Omental fat pad (tissue), 4 donors: ENCODE data around the gene THBS3. TPM values are rescaled to one million over a fixed set of nuclear protein-coding genes. Genes with fewer than 3 reads are reported as not detected.

Experiments used
- small RNA-seq: library from RNA; depleted of rRNA; stranded (forward); fragments of <200 nt; gene quantifications from one replicate; pipeline ENCODE3, GENCODE V24; 2016
- total RNA-seq, 4 donors: library from RNA; depleted of rRNA; stranded (reverse); fragments of >200 nt; gene quantifications; one replicate each; pipeline ENCODE4 v1.1.0, GENCODE V29; 2016

Gene THBS3
- total RNA-seq, 4 donors from 2014 or later: 11.3 to 32.2 (median 25.0) TPM

Small RNAs within 50 kb of the gene (small RNA-seq; reads per million reads assigned to genes)
- not detected for gene HMGN2P18

Other genes with a start within 250 kb of the THBS3 start
- gene PYGO2, start 246.1 kb downstream of the THBS3 start, total RNA-seq: 10 to 100 TPM; 10.2 to 21.2 (median 15.9) TPM
- gene SHC1, start 237.2 kb downstream of the THBS3 start, total RNA-seq: 100 to 1,000 TPM; 152 to 265 (median 171) TPM
- 10 to 100 TPM; 34.0 to 72.8 (median 43.2) TPM for gene CKS1B, start 233.2 kb downstream of the THBS3 start, total RNA-seq
- 10 to 100 TPM; 26.8 to 43.8 (median 30.9) TPM for gene FLAD1, start 224.6 kb downstream of the THBS3 start, total RNA-seq
- gene LENEP, start 214.3 kb downstream of the THBS3 start, total RNA-seq: not detected
- 10 to 100 TPM; 38.6 to 66.4 (median 49.2) TPM for gene ZBTB7B, start 205.1 kb downstream of the THBS3 start, total RNA-seq
- gene DCST2, start 174.1 kb downstream of the THBS3 start, total RNA-seq: under 1 TPM in 3 of 4 donors, not detected in 1; 0.36 to 0.79 (median 0.38) TPM
- not detected for gene DCST1, start 174.1 kb downstream of the THBS3 start, total RNA-seq
- gene ADAM15, start 156.6 kb downstream of the THBS3 start, total RNA-seq: 100 to 1,000 TPM; 116 to 262 (median 157) TPM
- gene EFNA4, start 144.2 kb downstream of the THBS3 start, total RNA-seq: 1 to 10 TPM; 1.7 to 5.0 (median 4.4) TPM
- gene EFNA3, start 129.1 kb downstream of the THBS3 start, total RNA-seq: 1 to 10 TPM in 2 of 4 donors, under 1 TPM in 1, not detected in 1; 0.84 to 1.8 (median 1.6) TPM
- 10 to 100 TPM; 29.2 to 61.7 (median 56.7) TPM for gene EFNA1, start 80.0 kb downstream of the THBS3 start, total RNA-seq
- gene SLC50A1, start 72.0 kb downstream of the THBS3 start, total RNA-seq: 10 to 100 TPM; 26.8 to 40.6 (median 27.5) TPM
- 10 to 100 TPM; 32.5 to 70.8 (median 58.5) TPM for gene DPM3, start 67.4 kb downstream of the THBS3 start, total RNA-seq
- gene KRTCAP2, start 34.6 kb downstream of the THBS3 start, total RNA-seq: 100 to 1,000 TPM in 2 of 4 donors, 10 to 100 TPM in 2; 77.9 to 171 (median 99.7) TPM
- gene TRIM46, start 34.0 kb downstream of the THBS3 start, total RNA-seq: 1 to 10 TPM in 3 of 4 donors, under 1 TPM in 1; 0.36 to 1.4 (median 1.1) TPM
- 10 to 100 TPM; 38.3 to 52.0 (median 40.8) TPM for gene MTX1, start 798 bp upstream of the THBS3 start, total RNA-seq
- 10 to 100 TPM in 3 of 4 donors, 1 to 10 TPM in 1; 8.7 to 13.4 (median 11.9) TPM for gene ENTREP3, start 47.6 kb upstream of the THBS3 start, total RNA-seq
- 10 to 100 TPM; 48.2 to 72.9 (median 63.1) TPM for gene SCAMP3, start 54.5 kb upstream of the THBS3 start, total RNA-seq
- 10 to 100 TPM; 16.9 to 41.3 (median 32.7) TPM for gene CLK2, start 65.6 kb upstream of the THBS3 start, total RNA-seq
- 1 to 10 TPM in 2 of 4 donors, under 1 TPM in 2; 0.36 to 2.3 (median 1.2) TPM for gene HCN3, start 69.6 kb upstream of the THBS3 start, total RNA-seq
- gene PKLR, start 93.5 kb upstream of the THBS3 start, total RNA-seq: not detected
- 100 to 1,000 TPM in 1 of 4 donors, 10 to 100 TPM in 3; 73.9 to 151 (median 87.7) TPM for gene FDPS, start 101.0 kb upstream of the THBS3 start, total RNA-seq
- 10 to 100 TPM; 11.5 to 21.1 (median 12.5) TPM for gene RUSC1, start 113.0 kb upstream of the THBS3 start, total RNA-seq